HEK293 (cell line): ENCODE data around the gene PCBP2.

ENCODE experiments used
- GLIS1 ChIP-seq: fragments of 450-650 bp; formaldehyde crosslinking; IDR thresholded peaks from 2 replicates; pipeline ENCODE4 v1.5.1; 2016; ENCODE audit warnings: missing biosample characterization, missing genetic modification characterization
- KLF9 ChIP-seq: fragments of 450-650 bp; formaldehyde crosslinking; IDR thresholded peaks from 2 replicates; pipeline ENCODE4 v1.5.1; 2016; ENCODE audit warnings: missing biosample characterization, missing genetic modification characterization, low read depth
- SALL2 ChIP-seq: fragments of 450-650 bp; formaldehyde crosslinking; IDR thresholded peaks from 2 replicates; pipeline ENCODE4 v1.5.0; 2017; ENCODE audit warnings: missing biosample characterization, mild to moderate bottlenecking, missing genetic modification characterization, borderline replicate concordance
- SP2 ChIP-seq: fragments of 450-650 bp; formaldehyde crosslinking; IDR thresholded peaks from 2 replicates; pipeline ENCODE4 v1.5.1; 2016; ENCODE audit warnings: missing biosample characterization, missing genetic modification characterization
- WT1 ChIP-seq: fragments of 450-650 bp; formaldehyde crosslinking; IDR thresholded peaks from 2 replicates; pipeline ENCODE4 v1.5.1; 2016; ENCODE audit warnings: missing biosample characterization, missing genetic modification characterization
- YY1 ChIP-seq: fragments of 450-650 bp; formaldehyde crosslinking; IDR thresholded peaks from 2 replicates; pipeline ENCODE4 v1.5.1; 2018; ENCODE audit warnings: missing biosample characterization, missing genetic modification characterization
- ZFP37 ChIP-seq: fragments of 450-650 bp; formaldehyde crosslinking; IDR thresholded peaks from 2 replicates; pipeline ENCODE4 v1.5.1; 2016; ENCODE audit warnings: missing biosample characterization, missing genetic modification characterization
- ZFP69B ChIP-seq: fragments of 450-650 bp; formaldehyde crosslinking; IDR thresholded peaks from 2 replicates; pipeline ENCODE4 v1.5.1; 2016; ENCODE audit warnings: missing biosample characterization, missing genetic modification characterization
- ZNF114 ChIP-seq: fragments of 450-650 bp; formaldehyde crosslinking; IDR thresholded peaks from 2 replicates; pipeline ENCODE4 v1.5.0; 2017; ENCODE audit warnings: missing biosample characterization, missing genetic modification characterization
- ZNF16 ChIP-seq: fragments of 450-650 bp; formaldehyde crosslinking; IDR thresholded peaks from 2 replicates; pipeline ENCODE4 v1.5.1; 2016; ENCODE audit warnings: low read depth, missing biosample characterization, missing genetic modification characterization
- ZNF473 ChIP-seq: fragments of 450-650 bp; formaldehyde crosslinking; IDR thresholded peaks from 2 replicates; pipeline ENCODE4 v1.5.1; 2017; ENCODE audit warnings: missing biosample characterization, missing genetic modification characterization
- ZNF501 ChIP-seq: fragments of 450-650 bp; formaldehyde crosslinking; IDR thresholded peaks from 2 replicates; pipeline ENCODE4 v1.5.1; 2016; ENCODE audit warnings: missing biosample characterization, missing genetic modification characterization
- ZNF610 ChIP-seq: fragments of 450-650 bp; formaldehyde crosslinking; IDR thresholded peaks from 2 replicates; pipeline ENCODE4 v1.5.1; 2016; ENCODE audit warnings: missing biosample characterization, missing genetic modification characterization, borderline replicate concordance
- ZNF776 ChIP-seq: fragments of 450-650 bp; formaldehyde crosslinking; IDR thresholded peaks from 2 replicates; pipeline ENCODE4 v1.5.0; 2017; ENCODE audit warnings: missing biosample characterization, missing genetic modification characterization, borderline replicate concordance
- TF ChIP-seq, protein P1 (sequence below): fragments of 450-650 bp; formaldehyde crosslinking; IDR thresholded peaks from 2 replicates; pipeline ENCODE4 v1.5.1; 2017; ENCODE audit warnings: missing biosample characterization, missing genetic modification characterization
- TF ChIP-seq, protein P2 (sequence below): fragments of 450-650 bp; formaldehyde crosslinking; IDR thresholded peaks from 2 replicates; pipeline ENCODE4 v1.5.1; 2016; ENCODE audit warnings: missing biosample characterization, missing genetic modification characterization
- TF ChIP-seq, protein P3 (sequence below): fragments of 450-650 bp; formaldehyde crosslinking; IDR thresholded peaks from 2 replicates; pipeline ENCODE4 v1.5.1; 2017; ENCODE audit warnings: missing biosample characterization, missing genetic modification characterization
- TF ChIP-seq, protein P4 (sequence below): fragments of 450-650 bp; formaldehyde crosslinking; IDR thresholded peaks from 2 replicates; pipeline ENCODE4 v1.5.1; 2016; ENCODE audit warnings: missing biosample characterization, missing genetic modification characterization, borderline replicate concordance
- TF ChIP-seq, protein P5 (sequence below): fragments of 450-650 bp; formaldehyde crosslinking; conservative IDR thresholded peaks from 2 replicates; pipeline ENCODE4 v1.5.1; 2016; ENCODE audit warnings: low read depth, missing biosample characterization, missing genetic modification characterization
- TF ChIP-seq, protein P6 (sequence below): fragments of 450-650 bp; IDR thresholded peaks from 2 replicates; pipeline ENCODE4 v1.5.1; 2018; ENCODE audit warnings: missing biosample characterization, missing genetic modification characterization

PCBP2 gene

DNA sequence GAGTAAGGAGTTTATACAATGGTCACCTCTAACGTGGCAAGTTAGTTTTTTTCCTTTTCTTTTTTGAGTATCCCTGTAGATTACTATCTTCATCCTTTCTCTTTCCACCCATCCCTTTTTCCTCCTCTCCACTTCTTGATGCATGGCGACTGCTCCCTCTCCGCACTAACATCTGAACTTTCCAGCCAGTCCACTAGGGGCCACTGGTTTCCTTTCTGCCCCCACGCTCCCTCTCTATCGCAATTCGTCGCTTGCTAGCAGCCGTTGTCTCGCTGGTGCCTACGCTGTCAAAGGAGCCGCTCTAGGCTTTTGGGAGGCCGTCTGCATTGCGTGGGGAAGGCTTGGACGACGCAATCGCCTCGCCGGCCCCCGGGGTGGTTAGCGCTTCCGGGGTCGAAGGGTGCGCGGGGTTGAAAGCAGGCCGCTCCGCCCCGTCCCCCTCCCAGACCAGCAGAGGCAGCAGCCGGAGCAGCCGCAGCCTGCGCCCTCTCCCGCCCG, at the start of gene PCBP2 (continued):
- TF ChIP-seq ZNF114 (tag by site-specific recombination) (no peak), ZNF776 (no peak), WT1 (tag by site-specific recombination) (peak; percentile 25; the same call in 1 of the 2 replicates), SP2 (tag by site-specific recombination) (peak; percentile 82), GLIS1 (tag by site-specific recombination) (peak; percentile 36; the same call in 1 of the 2 replicates), YY1 (peak; percentile 64; the same call in 1 of the 2 replicates), ZNF16 (no peak), ZFP69B (tag by site-specific recombination) (peak; percentile 73), ZNF610 (tag by site-specific recombination) (peak; percentile 84; the same call in 1 of the 2 replicates), ZNF473 (tag by site-specific recombination) (no peak), ZFP37 (tag by site-specific recombination) (no peak), KLF9 (tag by site-specific recombination) (peak; percentile 32; the same call in 1 of the 2 replicates), ZNF501 (tag by site-specific recombination) (peak; percentile 82; the same call in 1 of the 2 replicates), SALL2 (no peak)
- TF ChIP-seq, protein P1, sequence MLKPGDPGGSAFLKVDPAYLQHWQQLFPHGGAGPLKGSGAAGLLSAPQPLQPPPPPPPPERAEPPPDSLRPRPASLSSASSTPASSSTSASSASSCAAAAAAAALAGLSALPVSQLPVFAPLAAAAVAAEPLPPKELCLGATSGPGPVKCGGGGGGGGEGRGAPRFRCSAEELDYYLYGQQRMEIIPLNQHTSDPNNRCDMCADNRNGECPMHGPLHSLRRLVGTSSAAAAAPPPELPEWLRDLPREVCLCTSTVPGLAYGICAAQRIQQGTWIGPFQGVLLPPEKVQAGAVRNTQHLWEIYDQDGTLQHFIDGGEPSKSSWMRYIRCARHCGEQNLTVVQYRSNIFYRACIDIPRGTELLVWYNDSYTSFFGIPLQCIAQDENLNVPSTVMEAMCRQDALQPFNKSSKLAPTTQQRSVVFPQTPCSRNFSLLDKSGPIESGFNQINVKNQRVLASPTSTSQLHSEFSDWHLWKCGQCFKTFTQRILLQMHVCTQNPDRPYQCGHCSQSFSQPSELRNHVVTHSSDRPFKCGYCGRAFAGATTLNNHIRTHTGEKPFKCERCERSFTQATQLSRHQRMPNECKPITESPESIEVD (tag by site-specific recombination): no peak
- TF ChIP-seq, protein P2, sequence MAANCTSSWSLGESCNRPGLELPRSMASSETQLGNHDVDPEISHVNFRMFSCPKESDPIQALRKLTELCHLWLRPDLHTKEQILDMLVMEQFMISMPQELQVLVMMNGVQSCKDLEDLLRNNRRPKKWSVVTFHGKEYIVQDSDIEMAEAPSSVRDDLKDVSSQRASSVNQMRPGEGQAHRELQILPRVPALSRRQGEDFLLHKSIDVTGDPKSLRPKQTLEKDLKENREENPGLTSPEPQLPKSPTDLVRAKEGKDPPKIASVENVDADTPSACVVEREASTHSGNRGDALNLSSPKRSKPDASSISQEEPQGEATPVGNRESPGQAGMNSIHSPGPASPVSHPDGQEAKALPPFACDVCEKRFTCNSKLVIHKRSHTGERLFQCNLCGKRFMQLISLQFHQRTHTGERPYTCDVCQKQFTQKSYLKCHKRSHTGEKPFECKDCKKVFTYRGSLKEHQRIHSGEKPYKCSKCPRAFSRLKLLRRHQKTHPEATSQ: 0 out of 2 replicates have a peak, but pooled peaks have one; percentile 60
- TF ChIP-seq, protein P3, sequence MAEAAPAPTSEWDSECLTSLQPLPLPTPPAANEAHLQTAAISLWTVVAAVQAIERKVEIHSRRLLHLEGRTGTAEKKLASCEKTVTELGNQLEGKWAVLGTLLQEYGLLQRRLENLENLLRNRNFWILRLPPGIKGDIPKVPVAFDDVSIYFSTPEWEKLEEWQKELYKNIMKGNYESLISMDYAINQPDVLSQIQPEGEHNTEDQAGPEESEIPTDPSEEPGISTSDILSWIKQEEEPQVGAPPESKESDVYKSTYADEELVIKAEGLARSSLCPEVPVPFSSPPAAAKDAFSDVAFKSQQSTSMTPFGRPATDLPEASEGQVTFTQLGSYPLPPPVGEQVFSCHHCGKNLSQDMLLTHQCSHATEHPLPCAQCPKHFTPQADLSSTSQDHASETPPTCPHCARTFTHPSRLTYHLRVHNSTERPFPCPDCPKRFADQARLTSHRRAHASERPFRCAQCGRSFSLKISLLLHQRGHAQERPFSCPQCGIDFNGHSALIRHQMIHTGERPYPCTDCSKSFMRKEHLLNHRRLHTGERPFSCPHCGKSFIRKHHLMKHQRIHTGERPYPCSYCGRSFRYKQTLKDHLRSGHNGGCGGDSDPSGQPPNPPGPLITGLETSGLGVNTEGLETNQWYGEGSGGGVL (tag by site-specific recombination): peak; percentile 17
- TF ChIP-seq, protein P4, sequence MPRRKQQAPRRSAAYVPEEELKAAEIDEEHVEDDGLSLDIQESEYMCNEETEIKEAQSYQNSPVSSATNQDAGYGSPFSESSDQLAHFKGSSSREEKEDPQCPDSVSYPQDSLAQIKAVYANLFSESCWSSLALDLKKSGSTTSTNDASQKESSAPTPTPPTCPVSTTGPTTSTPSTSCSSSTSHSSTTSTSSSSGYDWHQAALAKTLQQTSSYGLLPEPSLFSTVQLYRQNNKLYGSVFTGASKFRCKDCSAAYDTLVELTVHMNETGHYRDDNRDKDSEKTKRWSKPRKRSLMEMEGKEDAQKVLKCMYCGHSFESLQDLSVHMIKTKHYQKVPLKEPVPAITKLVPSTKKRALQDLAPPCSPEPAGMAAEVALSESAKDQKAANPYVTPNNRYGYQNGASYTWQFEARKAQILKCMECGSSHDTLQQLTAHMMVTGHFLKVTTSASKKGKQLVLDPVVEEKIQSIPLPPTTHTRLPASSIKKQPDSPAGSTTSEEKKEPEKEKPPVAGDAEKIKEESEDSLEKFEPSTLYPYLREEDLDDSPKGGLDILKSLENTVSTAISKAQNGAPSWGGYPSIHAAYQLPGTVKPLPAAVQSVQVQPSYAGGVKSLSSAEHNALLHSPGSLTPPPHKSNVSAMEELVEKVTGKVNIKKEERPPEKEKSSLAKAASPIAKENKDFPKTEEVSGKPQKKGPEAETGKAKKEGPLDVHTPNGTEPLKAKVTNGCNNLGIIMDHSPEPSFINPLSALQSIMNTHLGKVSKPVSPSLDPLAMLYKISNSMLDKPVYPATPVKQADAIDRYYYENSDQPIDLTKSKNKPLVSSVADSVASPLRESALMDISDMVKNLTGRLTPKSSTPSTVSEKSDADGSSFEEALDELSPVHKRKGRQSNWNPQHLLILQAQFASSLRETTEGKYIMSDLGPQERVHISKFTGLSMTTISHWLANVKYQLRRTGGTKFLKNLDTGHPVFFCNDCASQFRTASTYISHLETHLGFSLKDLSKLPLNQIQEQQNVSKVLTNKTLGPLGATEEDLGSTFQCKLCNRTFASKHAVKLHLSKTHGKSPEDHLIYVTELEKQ (tag by site-specific recombination): peak; percentile 63; the same call in 1 of the 2 replicates
- TF ChIP-seq, protein P5, sequence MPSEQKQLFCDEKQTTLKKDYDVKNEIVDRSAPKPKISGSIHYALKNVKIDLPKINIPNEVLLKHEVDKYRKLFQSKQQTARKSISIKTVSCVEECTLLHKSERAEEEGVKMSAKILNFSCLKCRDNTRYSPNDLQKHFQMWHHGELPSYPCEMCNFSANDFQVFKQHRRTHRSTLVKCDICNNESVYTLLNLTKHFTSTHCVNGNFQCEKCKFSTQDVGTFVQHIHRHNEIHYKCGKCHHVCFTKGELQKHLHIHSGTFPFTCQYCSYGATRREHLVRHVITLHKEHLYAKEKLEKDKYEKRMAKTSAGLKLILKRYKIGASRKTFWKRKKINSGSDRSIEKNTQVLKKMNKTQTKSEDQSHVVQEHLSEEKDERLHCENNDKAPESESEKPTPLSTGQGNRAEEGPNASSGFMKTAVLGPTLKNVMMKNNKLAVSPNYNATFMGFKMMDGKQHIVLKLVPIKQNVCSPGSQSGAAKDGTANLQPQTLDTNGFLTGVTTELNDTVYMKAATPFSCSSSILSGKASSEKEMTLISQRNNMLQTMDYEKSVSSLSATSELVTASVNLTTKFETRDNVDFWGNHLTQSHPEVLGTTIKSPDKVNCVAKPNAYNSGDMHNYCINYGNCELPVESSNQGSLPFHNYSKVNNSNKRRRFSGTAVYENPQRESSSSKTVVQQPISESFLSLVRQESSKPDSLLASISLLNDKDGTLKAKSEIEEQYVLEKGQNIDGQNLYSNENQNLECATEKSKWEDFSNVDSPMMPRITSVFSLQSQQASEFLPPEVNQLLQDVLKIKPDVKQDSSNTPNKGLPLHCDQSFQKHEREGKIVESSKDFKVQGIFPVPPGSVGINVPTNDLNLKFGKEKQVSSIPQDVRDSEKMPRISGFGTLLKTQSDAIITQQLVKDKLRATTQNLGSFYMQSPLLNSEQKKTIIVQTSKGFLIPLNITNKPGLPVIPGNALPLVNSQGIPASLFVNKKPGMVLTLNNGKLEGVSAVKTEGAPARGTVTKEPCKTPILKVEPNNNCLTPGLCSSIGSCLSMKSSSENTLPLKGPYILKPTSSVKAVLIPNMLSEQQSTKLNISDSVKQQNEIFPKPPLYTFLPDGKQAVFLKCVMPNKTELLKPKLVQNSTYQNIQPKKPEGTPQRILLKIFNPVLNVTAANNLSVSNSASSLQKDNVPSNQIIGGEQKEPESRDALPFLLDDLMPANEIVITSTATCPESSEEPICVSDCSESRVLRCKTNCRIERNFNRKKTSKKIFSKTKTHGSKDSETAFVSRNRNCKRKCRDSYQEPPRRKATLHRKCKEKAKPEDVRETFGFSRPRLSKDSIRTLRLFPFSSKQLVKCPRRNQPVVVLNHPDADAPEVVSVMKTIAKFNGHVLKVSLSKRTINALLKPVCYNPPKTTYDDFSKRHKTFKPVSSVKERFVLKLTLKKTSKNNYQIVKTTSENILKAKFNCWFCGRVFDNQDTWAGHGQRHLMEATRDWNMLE (tag by site-specific recombination): peak; percentile 93
- TF ChIP-seq, protein P6, sequence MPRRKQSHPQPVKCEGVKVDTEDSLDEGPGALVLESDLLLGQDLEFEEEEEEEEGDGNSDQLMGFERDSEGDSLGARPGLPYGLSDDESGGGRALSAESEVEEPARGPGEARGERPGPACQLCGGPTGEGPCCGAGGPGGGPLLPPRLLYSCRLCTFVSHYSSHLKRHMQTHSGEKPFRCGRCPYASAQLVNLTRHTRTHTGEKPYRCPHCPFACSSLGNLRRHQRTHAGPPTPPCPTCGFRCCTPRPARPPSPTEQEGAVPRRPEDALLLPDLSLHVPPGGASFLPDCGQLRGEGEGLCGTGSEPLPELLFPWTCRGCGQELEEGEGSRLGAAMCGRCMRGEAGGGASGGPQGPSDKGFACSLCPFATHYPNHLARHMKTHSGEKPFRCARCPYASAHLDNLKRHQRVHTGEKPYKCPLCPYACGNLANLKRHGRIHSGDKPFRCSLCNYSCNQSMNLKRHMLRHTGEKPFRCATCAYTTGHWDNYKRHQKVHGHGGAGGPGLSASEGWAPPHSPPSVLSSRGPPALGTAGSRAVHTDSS (tag by site-specific recombination): no peak
